Fibroblast of mammary gland (primary cell): ENCODE data around the gene SLC25A3.
"Not testable (repeated sequence)": the region's sequence is repeated elsewhere in the genome, so short reads cannot be mapped to it uniquely, and the experiment has no call there.

Source experiments
- DNase-seq: peaks from one replicate; pipeline ENCODE4 v3.0.0-alpha.2; 2010; ENCODE audit warnings: low read depth
- H3K4me3 ChIP-seq: 2 replicates; pipeline ENCODE4 v1.5.1; 2011; ENCODE audit warnings: low read depth, mild to moderate bottlenecking, low read length, moderate library complexity; ENCODE audit not compliant: control insufficient read depth
- CTCF ChIP-seq: conservative IDR thresholded peaks from 2 replicates; pipeline ENCODE4 v1.5.1; 2011; ENCODE audit warnings: low read depth, low read length, inconsistent platforms; ENCODE audit not compliant: control insufficient read depth, insufficient read depth

Gene SLC25A3

DNA sequence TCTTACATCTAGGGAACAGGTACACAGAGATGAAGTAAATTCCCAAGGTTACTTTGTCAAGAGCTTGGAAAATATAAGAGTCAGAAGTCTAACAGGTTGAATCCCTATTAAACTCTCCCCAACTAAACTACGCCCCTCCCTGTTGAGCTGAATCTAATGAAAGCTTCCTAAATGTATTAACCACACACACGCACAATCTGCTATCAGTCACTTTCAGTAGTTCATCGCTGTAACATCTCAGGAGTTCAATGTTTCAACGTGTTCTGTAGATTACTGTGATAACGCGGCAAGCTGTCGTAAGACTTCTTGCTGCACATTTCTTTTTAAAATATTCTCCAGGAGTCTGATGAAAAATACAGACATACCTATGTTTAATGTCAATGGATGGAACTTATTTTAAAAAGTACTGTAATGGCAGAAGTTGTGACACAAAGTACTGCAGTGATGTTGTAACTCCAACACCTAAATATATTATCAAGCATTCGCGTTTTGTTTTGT is 612 bp upstream of the SLC25A3 start:
- peak; percentile 30 for DNase-seq
- H3K4me3 ChIP-seq, result peak overlapping the region; percentile 99
- no peak for TF ChIP-seq CTCF

- peak overlapping the region; percentile 99 for H3K4me3 ChIP-seq
- DNase-seq, result no peak
- no peak for TF ChIP-seq CTCF
These were observed 757 bp downstream of the SLC25A3 start for GRCh38 chr12:98594050-98594835.

DNA sequence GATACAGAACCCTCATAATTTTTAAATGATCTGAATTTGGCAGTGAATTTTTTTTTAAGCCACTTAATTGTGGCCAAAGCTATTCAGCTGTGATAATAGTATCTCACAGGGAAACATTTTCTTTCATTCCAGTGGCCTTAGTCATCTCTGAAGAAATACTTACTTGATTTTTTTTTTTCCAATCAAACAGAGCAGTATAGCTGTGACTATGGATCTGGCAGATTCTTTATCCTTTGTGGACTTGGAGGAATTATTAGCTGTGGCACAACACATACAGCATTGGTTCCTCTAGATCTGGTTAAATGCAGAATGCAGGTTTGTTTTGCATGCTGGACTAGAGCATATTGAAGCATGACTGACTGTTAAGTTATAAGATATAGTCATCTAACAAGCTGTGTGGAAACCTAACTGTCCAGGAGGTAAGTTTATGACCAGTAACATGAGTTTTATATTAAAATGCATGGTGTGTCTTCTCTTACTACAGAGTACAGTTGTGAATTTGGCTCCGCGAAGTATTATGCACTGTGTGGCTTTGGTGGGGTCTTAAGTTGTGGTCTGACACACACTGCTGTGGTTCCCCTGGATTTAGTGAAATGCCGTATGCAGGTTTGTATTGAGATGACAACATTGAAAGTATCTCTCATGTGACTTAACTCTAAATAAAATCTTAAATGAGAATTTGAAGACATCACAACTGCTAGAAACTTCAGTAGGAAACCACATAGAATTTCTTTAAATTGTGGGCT is 1.9 kb downstream of the SLC25A3 start:
- peak overlapping the region; percentile 99 for H3K4me3 ChIP-seq
- DNase-seq, result peak; percentile 70
- TF ChIP-seq CTCF, result no peak

- DNase-seq, H3K4me3 ChIP-seq: not testable (repeated sequence)
These were observed 3.8 kb downstream of the SLC25A3 start for GRCh38 chr12:98597313-98597712.

DNA sequence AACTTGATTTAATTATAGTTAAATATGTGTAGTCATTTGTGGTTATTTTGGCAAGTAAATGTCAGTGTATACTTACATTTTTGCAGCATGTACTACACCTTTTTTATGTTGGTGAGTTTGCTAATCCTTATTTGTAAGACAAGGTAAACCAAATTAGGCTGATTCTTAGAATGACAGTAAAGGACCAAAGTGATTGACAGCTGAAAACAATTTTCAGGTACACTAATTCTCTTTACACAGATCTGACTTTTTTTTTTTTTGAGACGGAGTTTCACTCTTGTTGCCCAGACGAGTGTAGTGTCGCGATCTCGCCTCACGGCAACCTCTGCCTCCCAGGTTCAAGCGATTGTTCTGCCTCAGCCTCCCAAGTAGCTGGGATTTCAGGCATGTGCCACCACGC is 8.4 kb downstream of the SLC25A3 start:
- TF ChIP-seq CTCF, result no peak

GRCh38 chr12:98606359-98606988 is 13.0 kb downstream of the SLC25A3 start:
- peak; percentile 12 for DNase-seq
- no peak overlapping the region for H3K4me3 ChIP-seq
- TF ChIP-seq CTCF, result peak; percentile 3

More for the DNA sequence above, 8.4 kb downstream of the SLC25A3 start:
- no peak overlapping the region for H3K4me3 ChIP-seq
- DNase-seq, result no peak

- no peak for TF ChIP-seq CTCF
- no peak overlapping the region for H3K4me3 ChIP-seq
- DNase-seq, result no peak
These were observed 17.1 kb downstream of the SLC25A3 start for GRCh38 chr12:98610596-98610995.
